VCaP (cell line): ENCODE results near the gene RACK1.

Experiments used
- H3K27ac ChIP-seq: fragments of 450-650 bp; 2 replicates; pipeline ENCODE4 v1.5.1; 2017
- TF ChIP-seq, protein P1 (sequence below): fragments of 450-650 bp; conservative IDR thresholded peaks from 2 replicates; pipeline ENCODE4 v1.5.1; 2017; ENCODE audit warnings: mild to moderate bottlenecking, moderate library complexity

RACK1 gene

DNA sequence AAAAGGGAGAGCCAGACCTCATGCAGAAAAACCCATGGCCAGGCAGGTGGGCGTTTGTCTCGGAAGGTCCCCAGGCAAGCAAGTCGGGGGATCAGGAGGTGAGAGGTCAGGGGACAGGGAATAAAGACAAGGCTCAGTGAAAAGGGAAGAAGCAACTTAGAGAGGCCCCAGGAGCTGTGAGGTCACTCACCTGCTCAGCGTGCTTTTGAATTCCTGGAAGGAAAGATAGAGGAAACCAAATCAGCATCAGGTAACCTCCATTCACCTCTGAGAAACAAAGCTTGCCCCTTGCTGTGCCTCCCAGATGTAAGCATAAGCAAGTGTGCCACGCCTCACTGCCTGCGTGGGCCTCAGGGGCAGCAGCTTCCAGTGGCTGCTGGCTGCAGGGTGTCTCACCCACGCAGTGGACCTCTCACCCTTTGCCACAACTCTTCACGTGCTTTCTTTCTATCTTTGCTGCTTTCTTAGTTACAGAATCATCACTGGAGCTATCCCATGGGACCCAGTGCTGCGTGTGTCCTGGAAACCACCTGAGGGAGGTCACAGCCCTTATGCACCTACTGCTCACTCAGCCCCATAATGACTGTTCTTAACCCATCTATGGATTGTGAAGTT lies 44.7 kb downstream of the RACK1 start:
- H3K27ac ChIP-seq: no peak overlapping the region

DNA sequence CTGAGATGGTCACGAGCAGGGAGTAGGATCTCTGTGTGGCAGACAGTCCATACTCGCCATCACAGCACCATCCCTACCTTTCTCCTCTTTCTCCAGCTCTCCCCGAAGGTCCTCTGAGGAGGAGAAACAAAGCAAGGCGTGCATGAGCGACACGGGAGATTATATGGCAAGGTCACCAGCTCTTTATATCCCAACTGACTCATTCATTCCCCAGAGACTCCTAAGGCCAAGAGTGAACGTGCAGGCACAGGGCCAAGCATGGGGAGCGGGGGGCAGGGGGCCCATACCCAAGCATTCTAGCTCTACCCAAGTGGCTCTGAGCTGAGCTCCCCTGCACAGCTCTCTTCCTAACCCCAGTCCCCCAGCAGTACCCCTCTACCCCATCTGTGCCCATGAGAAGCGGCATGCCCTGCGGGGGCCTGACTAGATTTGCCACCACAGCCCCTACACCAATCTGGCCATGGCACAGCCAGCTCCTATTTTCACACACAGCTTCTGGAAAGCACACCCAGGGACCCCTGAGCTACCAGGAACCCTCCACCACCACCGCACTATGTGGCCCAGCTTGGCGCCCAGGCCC lies 45.5 kb downstream of the RACK1 start:
- TF ChIP-seq, protein P1, sequence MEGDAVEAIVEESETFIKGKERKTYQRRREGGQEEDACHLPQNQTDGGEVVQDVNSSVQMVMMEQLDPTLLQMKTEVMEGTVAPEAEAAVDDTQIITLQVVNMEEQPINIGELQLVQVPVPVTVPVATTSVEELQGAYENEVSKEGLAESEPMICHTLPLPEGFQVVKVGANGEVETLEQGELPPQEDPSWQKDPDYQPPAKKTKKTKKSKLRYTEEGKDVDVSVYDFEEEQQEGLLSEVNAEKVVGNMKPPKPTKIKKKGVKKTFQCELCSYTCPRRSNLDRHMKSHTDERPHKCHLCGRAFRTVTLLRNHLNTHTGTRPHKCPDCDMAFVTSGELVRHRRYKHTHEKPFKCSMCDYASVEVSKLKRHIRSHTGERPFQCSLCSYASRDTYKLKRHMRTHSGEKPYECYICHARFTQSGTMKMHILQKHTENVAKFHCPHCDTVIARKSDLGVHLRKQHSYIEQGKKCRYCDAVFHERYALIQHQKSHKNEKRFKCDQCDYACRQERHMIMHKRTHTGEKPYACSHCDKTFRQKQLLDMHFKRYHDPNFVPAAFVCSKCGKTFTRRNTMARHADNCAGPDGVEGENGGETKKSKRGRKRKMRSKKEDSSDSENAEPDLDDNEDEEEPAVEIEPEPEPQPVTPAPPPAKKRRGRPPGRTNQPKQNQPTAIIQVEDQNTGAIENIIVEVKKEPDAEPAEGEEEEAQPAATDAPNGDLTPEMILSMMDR: no peak
- H3K27ac ChIP-seq: no peak overlapping the region

More for the DNA sequence above, 44.7 kb downstream of the RACK1 start:
- TF ChIP-seq, protein P1: no peak

DNA sequence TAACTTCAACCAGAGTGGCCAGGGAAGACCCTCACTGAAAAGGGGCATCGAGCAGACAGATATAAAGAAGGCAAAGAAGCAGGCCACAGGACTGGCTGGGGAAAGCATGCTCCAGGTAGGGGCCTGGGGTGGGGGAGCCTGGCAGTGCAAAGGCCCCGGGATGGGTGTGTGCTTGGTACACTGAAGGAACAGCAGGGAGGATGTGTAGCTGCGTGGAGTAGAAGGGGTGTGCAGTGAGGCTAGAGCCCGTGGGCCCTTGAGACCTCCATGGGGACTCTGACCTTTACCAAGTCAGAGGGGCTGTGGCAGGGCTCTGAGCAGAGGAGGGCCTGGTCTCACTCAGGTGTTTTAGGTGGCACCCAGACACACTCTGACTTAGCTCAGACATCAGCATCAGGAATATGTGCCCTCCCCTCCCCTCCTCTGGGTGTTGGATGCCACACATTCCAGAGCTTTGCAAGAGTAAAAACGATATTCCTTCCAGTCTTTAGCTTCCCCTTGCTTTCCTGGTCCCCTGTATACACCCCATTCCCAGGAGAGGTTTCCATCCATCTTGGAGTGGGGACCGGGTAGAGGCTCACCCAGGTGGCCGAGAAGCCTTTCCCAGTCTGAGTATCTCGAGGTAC lies 46.3 kb downstream of the RACK1 start:
- TF ChIP-seq, protein P1: no peak
- no peak overlapping the region for H3K27ac ChIP-seq

DNA sequence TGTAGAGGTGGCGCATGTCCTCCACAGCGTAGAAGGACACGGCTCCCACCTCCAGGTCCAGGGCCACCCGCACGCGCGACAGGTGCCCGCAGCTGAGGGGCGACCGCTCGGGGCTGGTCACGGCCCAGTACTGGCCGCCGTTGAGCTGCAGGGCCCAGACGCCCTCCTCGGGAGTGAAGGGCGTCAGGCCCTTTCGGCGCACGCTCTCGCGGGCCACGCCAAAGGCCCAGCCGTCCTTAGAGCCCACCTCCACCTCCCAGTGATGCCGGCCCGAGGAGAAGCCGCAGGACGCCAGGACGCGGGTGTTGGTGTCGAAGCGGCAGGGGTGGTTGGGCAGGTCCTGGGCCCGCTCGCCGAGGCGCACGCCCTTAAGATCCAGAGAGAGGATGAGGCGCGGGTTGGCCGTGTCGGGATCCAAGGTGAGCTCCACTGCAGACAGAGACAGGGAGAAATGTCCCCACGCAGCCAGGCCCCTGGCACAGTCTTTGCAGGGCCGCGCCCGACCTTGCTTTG lies 48.4 kb downstream of the RACK1 start:
- TF ChIP-seq, protein P1: no peak
- H3K27ac ChIP-seq: no peak overlapping the region

DNA sequence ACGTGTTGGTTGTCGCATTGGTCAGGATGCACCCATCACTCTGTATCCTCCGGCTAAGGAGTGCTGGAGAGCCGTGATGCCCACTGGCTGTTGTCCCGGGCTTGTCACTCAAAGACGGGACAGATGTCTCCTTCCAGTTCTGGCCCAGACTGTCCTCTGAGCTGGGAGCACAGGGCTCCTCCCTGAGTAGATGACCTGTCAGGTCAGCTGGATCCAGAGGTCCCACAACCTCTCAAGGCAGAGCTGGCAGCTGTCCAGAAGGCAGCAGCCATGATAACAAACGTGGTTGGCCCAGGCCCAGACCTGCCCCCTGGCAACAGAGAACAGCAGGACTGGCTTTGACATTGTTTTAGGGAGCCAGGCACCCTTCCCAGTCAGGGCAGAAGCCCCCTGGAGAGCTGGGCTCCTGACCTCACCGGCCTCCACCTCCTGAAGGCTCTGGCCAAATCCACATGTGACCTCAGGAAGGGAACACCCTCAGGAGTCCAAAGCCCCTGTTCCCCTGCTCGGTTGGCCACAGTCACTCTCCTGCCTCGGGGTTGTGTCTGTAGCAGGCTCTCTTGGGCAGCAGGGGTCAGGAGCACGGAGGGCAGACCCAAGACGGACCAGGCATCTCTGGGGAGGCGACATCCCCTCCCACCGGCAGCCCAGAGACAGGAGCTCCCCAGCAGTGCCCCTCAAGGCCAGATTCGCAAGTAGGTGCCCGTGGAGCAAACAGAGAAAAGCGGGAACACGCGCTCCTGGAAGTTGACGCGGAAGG lies 49.0 kb downstream of the RACK1 start:
- TF ChIP-seq, protein P1: no peak

DNA sequence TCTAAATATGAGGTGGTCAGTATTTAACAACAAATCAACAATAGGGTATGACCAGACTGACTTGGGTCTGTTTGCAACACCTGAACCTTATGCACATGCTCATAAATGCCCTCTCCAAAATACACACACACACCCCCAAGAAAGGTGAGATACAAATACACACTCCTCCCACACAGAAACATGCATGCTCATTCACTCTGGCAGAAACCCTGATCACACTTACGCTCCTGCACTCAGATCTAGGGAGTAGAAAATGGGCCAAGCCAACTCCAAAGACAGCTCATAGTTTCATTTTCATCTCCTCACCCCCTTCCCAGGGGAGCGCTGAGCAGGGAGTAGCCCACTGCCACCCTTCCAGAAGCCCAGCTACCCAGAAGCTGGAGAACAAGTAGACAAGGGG lies 50.0 kb downstream of the RACK1 start:
- TF ChIP-seq, protein P1: no peak
- no peak overlapping the region for H3K27ac ChIP-seq

More for the DNA sequence above, 49.0 kb downstream of the RACK1 start:
- no peak overlapping the region for H3K27ac ChIP-seq
